NCI-H1092 treated with DMSO at 0.1 percent for 48 hours (cell line): ENCODE measurements around the gene TGM5.
"Not testable (repeated sequence)": the region's sequence is repeated elsewhere in the genome, so short reads cannot be mapped to it uniquely, and the experiment has no call there.

Experiments used
- DNase-seq: peaks from one replicate; lab custom pipeline; 2025; lab: John Stamatoyannopoulos, UW

The TGM5 gene

GRCh38 chr15:43275740-43276562 is 9.2 kb upstream of the TGM5 start:
- DNase-seq = no peak

GRCh38 chr15:43274136-43274535 is 7.4 kb upstream of the TGM5 start:
- no peak for DNase-seq

GRCh38 chr15:43273243-43273642 is 6.5 kb upstream of the TGM5 start:
- DNase-seq = no peak

- not testable (repeated sequence) for DNase-seq
Observed at GRCh38 chr15:43271908-43272307, 5.2 kb upstream of the TGM5 start.

GRCh38 chr15:43270676-43271306 is 4.1 kb upstream of the TGM5 start:
- DNase-seq = no peak

- no peak for DNase-seq
Observed at GRCh38 chr15:43270113-43270665, 3.5 kb upstream of the TGM5 start.

GRCh38 chr15:43268111-43269105 is 1.7 kb upstream of the TGM5 start:
- no peak for DNase-seq

- DNase-seq = no peak
Observed at GRCh38 chr15:43267439-43267838, 711 bp upstream of the TGM5 start.

GRCh38 chr15:43266386-43266785 is 342 bp downstream of the TGM5 start:
- DNase-seq = no peak

- DNase-seq = no peak
Observed at GRCh38 chr15:43260011-43260615, 6.6 kb downstream of the TGM5 start.

- DNase-seq = no peak
Observed at GRCh38 chr15:43258781-43259180, 7.9 kb downstream of the TGM5 start.

- DNase-seq = no peak
Observed at GRCh38 chr15:43256341-43256740, 10.4 kb downstream of the TGM5 start.

GRCh38 chr15:43255376-43255775 is 11.4 kb downstream of the TGM5 start:
- DNase-seq = no peak

- DNase-seq = no peak
Observed at GRCh38 chr15:43253431-43254403, 13.0 kb downstream of the TGM5 start.

GRCh38 chr15:43251871-43252250 is 14.9 kb downstream of the TGM5 start:
- no peak for DNase-seq

- DNase-seq = no peak
Observed at GRCh38 chr15:43251185-43251870, 15.4 kb downstream of the TGM5 start.

- DNase-seq = no peak
Observed at GRCh38 chr15:43250785-43251184, 15.9 kb downstream of the TGM5 start.

- no peak for DNase-seq
Observed at GRCh38 chr15:43249699-43250203, 17.0 kb downstream of the TGM5 start.

GRCh38 chr15:43249236-43249635 is 17.5 kb downstream of the TGM5 start:
- DNase-seq = no peak
